ENCODE results near the gene WFDC8.

GRCh38 chr20:45611054-45611453 is 32.0 kb upstream of the WFDC8 start:
- TF ChIP-seq ISL1 (CRISPR knock-in tag; IDR thresholded peaks at IDR 0.05), result no peak
- no peak for TF ChIP-seq ZFP30 (CRISPR knock-in tag; IDR thresholded peaks at IDR 0.05)
- no peak for TF ChIP-seq ARNTL (CRISPR knock-in tag; IDR thresholded peaks at IDR 0.05; ENCODE audit: borderline replicate concordance, low read depth)
- TF ChIP-seq PPARA (CRISPR knock-in tag; IDR thresholded peaks at IDR 0.05; ENCODE audit: borderline replicate concordance), result no peak
- TF ChIP-seq BACH2 (CRISPR knock-in tag; IDR thresholded peaks at IDR 0.05; ENCODE audit: borderline replicate concordance), result no peak
- no peak for TF ChIP-seq RARB (CRISPR knock-in tag; IDR thresholded peaks at IDR 0.05)
- TF ChIP-seq, protein P1, sequence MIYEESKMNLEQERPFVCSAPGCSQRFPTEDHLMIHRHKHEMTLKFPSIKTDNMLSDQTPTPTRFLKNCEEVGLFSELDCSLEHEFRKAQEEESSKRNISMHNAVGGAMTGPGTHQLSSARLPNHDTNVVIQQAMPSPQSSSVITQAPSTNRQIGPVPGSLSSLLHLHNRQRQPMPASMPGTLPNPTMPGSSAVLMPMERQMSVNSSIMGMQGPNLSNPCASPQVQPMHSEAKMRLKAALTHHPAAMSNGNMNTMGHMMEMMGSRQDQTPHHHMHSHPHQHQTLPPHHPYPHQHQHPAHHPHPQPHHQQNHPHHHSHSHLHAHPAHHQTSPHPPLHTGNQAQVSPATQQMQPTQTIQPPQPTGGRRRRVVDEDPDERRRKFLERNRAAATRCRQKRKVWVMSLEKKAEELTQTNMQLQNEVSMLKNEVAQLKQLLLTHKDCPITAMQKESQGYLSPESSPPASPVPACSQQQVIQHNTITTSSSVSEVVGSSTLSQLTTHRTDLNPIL (CRISPR knock-in tag; IDR thresholded peaks at IDR 0.05; ENCODE audit: low read depth), result no peak
